ENCODE data around the gene KRT75.

DNA sequence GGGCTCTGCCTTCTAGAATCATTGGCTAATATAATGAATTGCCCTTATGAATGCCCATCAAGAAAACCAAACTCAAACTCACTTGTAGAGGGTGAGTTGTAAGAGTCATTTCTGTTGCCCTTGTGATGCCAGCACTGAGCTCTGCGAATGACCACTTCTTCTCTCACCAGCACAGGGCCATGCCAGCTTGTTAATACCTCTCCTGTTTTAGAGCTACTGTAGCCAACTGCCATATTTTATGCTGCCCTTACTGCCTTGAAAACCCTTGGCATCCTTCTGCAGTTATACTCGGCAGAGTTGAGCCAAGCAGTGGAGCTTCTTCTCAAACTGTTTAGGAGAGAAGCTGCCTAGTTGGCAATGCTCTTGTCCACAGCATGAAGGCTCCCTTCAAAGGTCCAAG lies 8.1 kb downstream of the KRT75 start:
- no peak for TF ChIP-seq PHF8 (IDR thresholded peaks at IDR 0.05; ENCODE audit: borderline replicate concordance, low read depth)
- TF ChIP-seq, protein P1, sequence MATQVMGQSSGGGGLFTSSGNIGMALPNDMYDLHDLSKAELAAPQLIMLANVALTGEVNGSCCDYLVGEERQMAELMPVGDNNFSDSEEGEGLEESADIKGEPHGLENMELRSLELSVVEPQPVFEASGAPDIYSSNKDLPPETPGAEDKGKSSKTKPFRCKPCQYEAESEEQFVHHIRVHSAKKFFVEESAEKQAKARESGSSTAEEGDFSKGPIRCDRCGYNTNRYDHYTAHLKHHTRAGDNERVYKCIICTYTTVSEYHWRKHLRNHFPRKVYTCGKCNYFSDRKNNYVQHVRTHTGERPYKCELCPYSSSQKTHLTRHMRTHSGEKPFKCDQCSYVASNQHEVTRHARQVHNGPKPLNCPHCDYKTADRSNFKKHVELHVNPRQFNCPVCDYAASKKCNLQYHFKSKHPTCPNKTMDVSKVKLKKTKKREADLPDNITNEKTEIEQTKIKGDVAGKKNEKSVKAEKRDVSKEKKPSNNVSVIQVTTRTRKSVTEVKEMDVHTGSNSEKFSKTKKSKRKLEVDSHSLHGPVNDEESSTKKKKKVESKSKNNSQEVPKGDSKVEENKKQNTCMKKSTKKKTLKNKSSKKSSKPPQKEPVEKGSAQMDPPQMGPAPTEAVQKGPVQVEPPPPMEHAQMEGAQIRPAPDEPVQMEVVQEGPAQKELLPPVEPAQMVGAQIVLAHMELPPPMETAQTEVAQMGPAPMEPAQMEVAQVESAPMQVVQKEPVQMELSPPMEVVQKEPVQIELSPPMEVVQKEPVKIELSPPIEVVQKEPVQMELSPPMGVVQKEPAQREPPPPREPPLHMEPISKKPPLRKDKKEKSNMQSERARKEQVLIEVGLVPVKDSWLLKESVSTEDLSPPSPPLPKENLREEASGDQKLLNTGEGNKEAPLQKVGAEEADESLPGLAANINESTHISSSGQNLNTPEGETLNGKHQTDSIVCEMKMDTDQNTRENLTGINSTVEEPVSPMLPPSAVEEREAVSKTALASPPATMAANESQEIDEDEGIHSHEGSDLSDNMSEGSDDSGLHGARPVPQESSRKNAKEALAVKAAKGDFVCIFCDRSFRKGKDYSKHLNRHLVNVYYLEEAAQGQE (IDR thresholded peaks at IDR 0.05): no peak
- TF ChIP-seq SMC3 (IDR thresholded peaks at IDR 0.05): no peak
- TF ChIP-seq, protein P2, sequence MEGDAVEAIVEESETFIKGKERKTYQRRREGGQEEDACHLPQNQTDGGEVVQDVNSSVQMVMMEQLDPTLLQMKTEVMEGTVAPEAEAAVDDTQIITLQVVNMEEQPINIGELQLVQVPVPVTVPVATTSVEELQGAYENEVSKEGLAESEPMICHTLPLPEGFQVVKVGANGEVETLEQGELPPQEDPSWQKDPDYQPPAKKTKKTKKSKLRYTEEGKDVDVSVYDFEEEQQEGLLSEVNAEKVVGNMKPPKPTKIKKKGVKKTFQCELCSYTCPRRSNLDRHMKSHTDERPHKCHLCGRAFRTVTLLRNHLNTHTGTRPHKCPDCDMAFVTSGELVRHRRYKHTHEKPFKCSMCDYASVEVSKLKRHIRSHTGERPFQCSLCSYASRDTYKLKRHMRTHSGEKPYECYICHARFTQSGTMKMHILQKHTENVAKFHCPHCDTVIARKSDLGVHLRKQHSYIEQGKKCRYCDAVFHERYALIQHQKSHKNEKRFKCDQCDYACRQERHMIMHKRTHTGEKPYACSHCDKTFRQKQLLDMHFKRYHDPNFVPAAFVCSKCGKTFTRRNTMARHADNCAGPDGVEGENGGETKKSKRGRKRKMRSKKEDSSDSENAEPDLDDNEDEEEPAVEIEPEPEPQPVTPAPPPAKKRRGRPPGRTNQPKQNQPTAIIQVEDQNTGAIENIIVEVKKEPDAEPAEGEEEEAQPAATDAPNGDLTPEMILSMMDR (IDR thresholded peaks at IDR 0.05): no peak
